Measurements from ENCODE around the gene CHMP4A. TPM values are rescaled to one million over a fixed set of nuclear protein-coding genes. Genes with fewer than 3 reads are reported as not detected.

Gene CHMP4A
- total and polyA plus RNA-seq, 2 of the 13 experiments (the other 11 are each of a cell fraction or from before 2014, with no cell fraction given): 83.6 to 113 TPM

GRCh38 chr14:24195186-24196070 is 17.9 kb downstream of the CHMP4A start, which contains the start of gene TM9SF1 (continued):
- TF ChIP-seq HMG20B (CRISPR knock-in tag; conservative IDR thresholded peaks at IDR 0.05) (peak; percentile 31; the same call in 1 of the 2 replicates), MEIS1 (CRISPR knock-in tag; IDR thresholded peaks at IDR 0.05; ENCODE audit: borderline replicate concordance) (peak; percentile 100), WIZ (CRISPR knock-in tag; IDR thresholded peaks at IDR 0.05) (peak; percentile 98; the same call in 1 of the 2 replicates), PHF5A (CRISPR knock-in tag; IDR thresholded peaks at IDR 0.05; ENCODE audit: low read depth, unreplicated experiment) (peak; percentile 94), ZBTB39 (CRISPR knock-in tag; IDR thresholded peaks at IDR 0.05) (peak; percentile 29; the same call in 1 of the 2 replicates), GATA4 (IDR thresholded peaks at IDR 0.05; ENCODE audit: borderline replicate concordance, low read depth) (peak; percentile 81), ZBTB20 (CRISPR knock-in tag; IDR thresholded peaks at IDR 0.05; ENCODE audit: borderline replicate concordance, low read depth) (peak; percentile 97), HOXA7 (CRISPR knock-in tag; IDR thresholded peaks at IDR 0.05) (no peak), ZFP90 (CRISPR knock-in tag; IDR thresholded peaks at IDR 0.05; ENCODE audit: borderline replicate concordance) (peak; percentile 94), ZNF431 (CRISPR knock-in tag; IDR thresholded peaks at IDR 0.05; ENCODE audit: borderline replicate concordance, low read depth) (no peak), GTF2F1 (IDR thresholded peaks at IDR 0.05; ENCODE audit: low read length) (peak; percentile 82), PAXIP1 (CRISPR knock-in tag; conservative IDR thresholded peaks at IDR 0.05) (peak; percentile 81), ZNF280B (CRISPR knock-in tag; IDR thresholded peaks at IDR 0.05; ENCODE audit: borderline replicate concordance) (peak; percentile 97), ZNF710 (CRISPR knock-in tag; IDR thresholded peaks at IDR 0.05; ENCODE audit: borderline replicate concordance) (peak; percentile 77), NFE2L2 (IDR thresholded peaks at IDR 0.05; ENCODE audit: low read length) (0 out of 2 replicates have a peak, but pooled peaks have one; percentile 33), ELF3 (CRISPR knock-in tag; IDR thresholded peaks at IDR 0.05) (peak; percentile 93), GFI1 (CRISPR knock-in tag; IDR thresholded peaks at IDR 0.05; ENCODE audit: borderline replicate concordance) (no peak), RFX3 (CRISPR knock-in tag; IDR thresholded peaks at IDR 0.05) (peak; percentile 96), TCF12 (IDR thresholded peaks at IDR 0.05) (no peak), TCF12 (CRISPR knock-in tag; IDR thresholded peaks at IDR 0.05) (peak; percentile 81; the same call in 1 of the 2 replicates)

Data from HepG2 (cell line).